Measurements from ENCODE around the gene ATP13A1.
A peak's percentile ranks its signal among the peaks of the same experiment; 100 is the strongest.

ATP13A1 gene

GRCh38 chr19:19662344-19662743, 1.1 kb downstream of the ATP13A1 start:
- DNase-seq, result no peak

- no peak for DNase-seq
Measured at GRCh38 chr19:19661675-19662251, 1.7 kb downstream of the ATP13A1 start.

GRCh38 chr19:19661141-19661674, 2.3 kb downstream of the ATP13A1 start:
- DNase-seq, result no peak

DNA sequence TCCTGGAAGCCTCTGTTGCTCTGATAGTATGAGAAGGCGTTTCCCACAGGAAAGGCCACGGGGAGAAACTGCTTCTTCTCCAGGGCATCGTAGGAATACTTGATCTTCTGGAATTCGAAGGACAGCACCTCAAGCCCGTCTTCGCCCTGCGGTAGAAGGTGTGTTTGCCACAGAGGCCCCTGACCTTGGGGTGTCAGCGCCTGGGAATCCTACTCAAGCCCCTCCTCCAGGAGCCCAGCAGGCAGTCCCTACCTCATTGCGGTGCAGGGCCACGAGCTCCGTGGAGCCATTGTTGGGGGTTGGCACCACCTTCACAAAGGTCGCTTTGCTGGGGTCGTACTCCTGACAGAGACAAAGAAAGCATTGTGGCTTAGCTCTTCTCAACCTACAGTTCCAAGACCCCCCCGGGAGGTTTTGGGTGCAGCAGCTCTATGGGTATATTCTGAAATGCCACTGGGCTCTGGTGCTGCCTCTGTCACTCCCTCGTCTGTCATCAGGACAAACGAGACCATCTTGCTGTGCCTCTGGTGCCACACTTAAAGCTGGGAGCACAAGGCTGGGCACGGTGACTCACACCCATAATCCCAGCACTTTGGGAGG, 3.7 kb downstream of the ATP13A1 start:
- DNase-seq, result no peak

DNA sequence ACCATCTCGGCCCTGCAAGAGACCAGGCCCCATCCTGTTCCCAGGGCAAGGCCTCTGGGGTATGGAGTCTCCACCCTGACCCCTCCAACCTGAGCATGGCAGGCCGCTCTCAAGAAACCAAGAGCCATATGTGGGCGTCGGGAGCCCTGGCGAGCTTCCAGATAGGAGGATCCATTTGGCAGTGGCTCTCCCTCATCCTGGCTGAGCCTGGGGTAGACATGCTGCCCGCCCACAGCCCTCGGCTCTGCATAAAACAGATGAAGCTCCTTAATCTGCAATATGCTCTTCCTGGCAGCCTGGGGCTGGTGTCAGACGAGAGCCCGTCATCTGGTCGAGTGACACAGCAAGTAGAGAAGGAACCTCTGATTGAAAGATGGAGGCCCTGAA, 6.1 kb downstream of the ATP13A1 start:
- DNase-seq, result no peak

DNA sequence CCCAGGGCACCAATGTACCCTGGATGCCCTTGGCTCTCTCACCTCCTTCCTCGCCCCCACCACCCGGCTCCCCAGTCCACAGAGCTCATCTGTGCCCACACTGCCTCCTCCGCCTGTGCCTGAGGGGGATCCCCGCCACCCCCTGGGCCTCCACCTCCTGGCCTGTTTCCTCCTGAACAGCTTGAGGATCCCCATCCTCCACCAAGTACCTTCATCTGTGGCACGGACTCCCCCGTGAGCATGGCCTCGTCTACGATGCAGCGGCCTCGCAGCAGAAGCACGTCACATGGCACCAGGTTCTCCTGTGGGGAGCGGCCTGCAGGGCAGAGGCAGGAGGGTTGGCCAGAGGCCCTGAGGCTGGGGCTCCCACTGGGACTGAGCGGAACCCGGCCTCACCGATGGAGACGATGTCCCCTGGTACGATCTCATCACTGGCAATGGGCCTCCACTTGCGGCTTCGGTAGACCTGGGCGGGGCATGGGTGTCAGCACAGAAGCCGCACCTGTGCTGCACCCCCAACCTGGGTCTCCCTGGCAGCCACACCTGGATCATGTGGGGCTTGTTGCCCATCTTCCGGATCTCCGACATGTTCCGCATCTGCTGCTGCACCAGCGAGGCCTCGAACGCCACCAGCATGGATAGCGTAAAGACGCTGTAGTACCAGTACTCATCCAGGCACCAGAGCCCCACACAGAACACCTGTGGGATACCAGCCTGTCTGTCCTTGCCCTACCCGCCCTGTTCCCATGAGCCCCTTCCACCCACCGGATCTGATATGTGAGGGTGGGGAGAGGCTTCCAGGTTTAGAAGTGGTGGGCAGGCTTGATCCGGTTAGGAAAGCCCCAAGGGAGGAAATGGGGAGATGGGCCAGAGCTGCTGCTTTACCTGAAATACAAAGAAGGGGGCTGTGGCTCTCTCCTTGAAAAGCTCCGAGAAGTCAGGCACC, 6.8 kb downstream of the ATP13A1 start:
- DNase-seq, result no peak

DNA sequence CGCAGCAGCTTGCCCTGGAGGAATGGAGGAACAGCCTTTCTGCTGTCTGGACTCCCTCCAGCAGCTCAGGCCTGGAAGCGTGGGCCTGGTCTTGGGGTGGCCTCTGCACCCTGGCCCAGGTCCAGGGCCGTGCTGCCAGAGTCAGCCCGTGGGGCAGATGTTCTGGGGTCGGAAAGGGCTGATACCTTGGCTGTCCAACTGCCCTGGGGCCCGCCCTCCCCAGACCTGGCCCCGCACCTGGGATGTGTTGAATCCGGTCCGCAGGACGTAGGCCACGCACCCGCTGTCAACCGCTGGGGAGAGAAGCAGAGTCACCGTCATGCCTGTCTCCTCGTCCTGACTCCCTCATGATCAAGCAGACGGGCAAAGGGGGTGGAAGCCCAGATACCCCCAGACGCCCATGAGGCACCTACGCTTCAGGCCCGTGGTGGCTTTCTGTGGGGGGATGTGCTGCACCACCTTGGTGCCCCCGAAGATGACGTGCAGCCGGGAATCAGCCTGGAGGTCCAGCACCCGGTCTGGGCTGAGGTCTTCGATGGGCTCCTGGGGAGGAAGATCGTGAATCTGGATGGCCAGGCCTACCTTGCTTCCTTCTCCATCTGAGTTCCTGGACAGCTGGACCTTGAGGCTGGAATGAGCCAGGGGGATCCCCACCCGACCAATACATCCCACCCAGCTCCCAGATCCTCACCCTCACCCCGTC, 7.7 kb downstream of the ATP13A1 start:
- DNase-seq, result no peak

DNA sequence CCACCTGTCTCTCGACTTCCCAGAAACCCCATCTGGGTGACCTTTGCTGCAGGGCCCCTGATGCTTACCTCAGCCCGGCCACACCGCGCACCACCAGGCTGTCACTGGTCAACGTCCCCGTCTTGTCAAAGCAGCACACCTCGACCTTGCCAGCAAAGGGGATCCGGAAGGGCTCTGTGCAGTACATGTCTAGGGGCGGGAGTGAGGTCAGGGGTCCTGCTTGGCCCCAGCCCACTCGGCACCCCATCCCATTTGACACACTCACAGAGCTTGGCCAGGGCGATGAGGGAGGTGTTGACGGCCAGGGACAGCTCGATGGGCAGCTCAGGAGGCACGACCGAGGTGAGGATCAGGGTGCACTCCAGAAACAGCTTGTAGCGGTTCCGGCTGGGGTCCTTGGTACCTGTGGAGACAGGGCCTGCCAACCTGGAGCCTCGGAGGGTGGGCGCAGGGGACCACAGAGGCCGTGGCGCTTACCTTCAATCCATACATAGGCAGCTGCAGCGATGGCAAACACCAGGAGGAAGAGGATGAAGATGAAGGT, 8.4 kb downstream of the ATP13A1 start:
- no peak for DNase-seq

DNA sequence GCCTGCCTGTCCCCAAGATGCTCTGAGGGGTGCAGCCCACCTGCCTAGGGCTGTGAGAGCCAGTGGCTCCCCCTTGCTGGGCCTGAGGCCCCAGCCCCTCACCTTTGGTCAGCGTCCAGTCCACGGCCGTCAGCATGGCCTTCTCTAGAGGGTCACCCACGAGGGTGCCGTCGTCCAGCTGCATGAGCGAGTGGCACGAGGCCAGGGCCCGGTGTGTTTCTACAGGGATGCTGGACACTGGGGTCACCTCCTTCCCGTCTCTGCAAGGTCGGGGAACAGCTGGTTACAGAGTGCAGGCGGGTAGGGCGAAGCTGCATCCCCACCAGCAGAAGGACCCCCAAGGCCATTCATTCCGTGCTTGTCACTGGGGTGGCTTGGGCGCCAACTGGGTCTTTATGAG, 9.0 kb downstream of the ATP13A1 start:
- no peak for DNase-seq

GRCh38 chr19:19653597-19654147, 9.8 kb downstream of the ATP13A1 start:
- DNase-seq, result no peak

GRCh38 chr19:19652482-19653295, 10.8 kb downstream of the ATP13A1 start:
- no peak for DNase-seq

DNA sequence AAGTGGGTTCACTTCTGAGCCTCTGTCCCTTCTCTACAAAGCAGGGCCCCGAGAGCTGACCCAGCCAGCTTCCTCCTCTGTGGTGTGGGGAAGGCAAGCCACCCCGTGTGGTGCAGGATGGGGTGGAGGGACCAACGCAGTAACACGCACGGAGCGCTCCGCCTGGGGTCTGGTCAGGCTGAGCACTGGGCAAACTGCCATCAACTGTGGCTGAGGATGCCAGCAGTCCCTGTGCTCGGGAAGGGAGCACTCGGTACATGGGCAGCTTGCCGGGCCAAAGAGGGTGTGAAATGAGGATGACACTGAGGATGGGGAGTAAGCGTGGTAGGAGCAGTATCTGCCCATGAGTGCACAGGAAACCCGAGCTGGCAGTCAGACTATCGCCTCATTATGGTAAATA, 12.4 kb downstream of the ATP13A1 start:
- no peak for DNase-seq

- no peak for DNase-seq
Measured at GRCh38 chr19:19650331-19650730, 13.1 kb downstream of the ATP13A1 start.

- DNase-seq, result no peak
Measured at GRCh38 chr19:19649580-19649995, 13.9 kb downstream of the ATP13A1 start.

DNA sequence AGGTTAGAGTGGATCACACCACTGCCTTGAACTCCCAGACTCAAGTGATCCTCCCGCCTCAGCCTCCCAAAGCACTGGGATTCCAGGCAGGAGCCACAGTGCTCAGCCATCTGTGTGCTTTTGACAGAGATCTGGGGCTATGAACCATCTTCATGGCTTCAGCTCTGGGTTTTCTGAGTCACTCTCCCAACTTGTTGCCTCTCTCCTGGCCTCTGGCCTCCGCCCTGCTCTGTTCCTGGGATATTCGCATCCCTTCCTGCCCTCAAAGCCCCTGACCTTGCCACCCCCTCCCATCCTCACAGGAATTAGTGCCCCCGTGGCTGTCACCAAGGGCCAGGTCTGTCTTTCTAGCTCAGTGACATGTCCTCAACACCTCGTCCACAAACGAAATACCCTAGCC, 14.3 kb downstream of the ATP13A1 start:
- DNase-seq, result no peak

GRCh38 chr19:19647037-19647835, 16.2 kb downstream of the ATP13A1 start:
- no peak for DNase-seq

DNA sequence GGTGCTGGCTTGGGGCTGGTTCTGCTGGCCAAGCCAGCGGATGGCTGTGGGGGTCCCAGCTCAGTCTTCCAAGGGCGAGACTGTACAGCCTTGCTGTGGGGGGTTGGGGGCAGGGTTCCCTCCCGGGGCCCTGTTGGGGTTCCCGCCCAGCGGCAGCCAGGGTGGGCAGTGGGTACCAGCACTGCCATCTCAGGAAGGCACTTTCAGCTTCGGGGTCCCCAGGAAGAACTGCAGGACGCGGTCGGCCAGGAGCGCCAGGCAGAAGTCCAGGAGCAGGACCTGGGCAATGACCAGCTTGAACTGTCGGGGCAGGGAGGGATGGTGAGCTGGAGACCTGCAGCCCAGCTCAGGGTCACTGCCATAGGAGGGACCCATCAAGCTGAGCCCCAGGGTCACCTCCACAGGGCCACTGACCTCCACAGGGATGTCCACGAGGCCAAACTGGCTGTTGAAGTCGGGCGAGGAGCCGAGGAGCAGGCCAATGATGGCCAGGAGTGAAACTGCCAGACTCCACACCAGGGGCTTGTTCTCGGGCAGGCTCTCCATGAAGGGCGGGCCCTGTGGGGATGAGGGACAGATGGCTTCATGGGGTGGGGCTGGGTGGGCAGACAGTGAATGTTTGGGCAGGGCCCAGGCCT, 18.1 kb downstream of the ATP13A1 start:
- DNase-seq, result no peak

- DNase-seq, result no peak
Measured at GRCh38 chr19:19644054-19644388, 19.5 kb downstream of the ATP13A1 start.

- DNase-seq, result peak; percentile 61 to 87 (median 75)
Measured at GRCh38 chr19:19643158-19644053, 20.1 kb downstream of the ATP13A1 start, which contains the start of gene GMIP. GMIP (minus strand) TSS chr19:19643657; CDS start chr19:19643529, 128 bp downstream.
